AML-193 (cell line): ENCODE measurements around the gene DSTYK.
A peak's percentile ranks its signal among the peaks of the same experiment; 100 is the strongest.

ENCODE experiments used
- DNase-seq, 2 experiments: peaks; one replicate each; lab custom pipeline; 2025; lab: John Stamatoyannopoulos, UW

Gene DSTYK

DNA sequence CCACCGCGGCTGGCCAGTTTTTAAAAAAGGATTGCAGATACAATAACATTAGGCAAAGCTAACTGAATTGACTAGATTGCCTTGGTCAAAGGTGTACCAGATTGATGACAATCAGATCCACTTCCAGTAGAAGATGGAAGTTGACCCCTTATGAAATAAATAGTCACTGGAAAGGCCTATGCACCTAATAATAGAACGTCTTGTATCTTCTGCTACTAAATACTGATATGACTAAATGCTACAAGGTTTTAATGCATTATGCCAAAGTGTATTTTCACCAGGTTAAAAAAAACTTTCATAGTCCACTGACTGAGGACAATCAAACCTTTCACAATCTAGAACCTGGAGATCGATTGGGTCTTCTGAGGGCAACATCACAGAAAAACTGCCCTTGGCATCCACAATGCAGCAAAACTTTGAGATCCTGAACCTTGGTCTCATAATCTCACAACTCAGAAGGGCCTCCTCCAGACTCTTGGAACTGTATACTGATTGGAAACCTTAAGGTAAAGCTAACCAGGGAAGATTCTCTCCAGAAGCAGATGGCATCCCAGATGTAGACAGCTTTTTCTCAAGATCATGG is 82.0 kb downstream of the DSTYK start:
- no peak for DNase-seq

DNA sequence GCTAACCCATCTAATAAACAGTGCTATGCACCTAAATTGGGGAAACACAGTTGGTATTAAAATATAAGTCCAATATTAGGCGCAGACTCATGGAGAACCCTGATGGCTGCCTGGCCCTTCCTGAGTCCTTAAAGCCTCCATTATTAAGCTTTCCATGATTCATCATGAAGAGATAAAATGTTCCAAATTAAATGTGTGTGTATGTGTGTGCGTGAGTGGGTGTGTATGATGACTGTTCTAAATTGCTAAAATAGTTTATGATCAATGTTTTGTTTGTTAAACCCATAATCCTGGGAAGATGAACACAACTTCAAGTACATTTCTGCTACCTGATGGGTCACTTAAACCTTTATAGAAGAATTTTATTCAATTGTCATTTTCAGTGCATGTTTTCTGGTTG is 83.5 kb downstream of the DSTYK start:
- no peak for DNase-seq

DNA sequence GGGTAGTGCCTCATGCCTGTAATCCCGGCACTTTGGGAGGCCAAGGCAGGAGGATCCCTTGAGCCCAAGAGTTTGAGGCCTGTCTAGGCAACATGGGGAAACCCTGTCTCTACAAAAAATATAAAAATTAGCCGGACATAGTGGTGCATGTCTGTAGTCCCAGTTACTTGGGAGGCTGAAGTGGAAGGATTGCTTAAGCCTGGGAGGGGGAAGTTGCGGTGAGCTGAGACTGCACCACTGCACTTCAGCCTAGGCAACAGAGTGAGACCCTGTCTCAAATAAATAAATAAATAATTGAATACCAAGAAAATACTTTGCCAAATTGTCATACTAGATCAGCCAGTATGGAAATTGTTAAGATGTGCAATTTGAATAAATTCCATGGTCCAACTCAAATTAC is 83.9 kb downstream of the DSTYK start:
- no peak for DNase-seq

DNA sequence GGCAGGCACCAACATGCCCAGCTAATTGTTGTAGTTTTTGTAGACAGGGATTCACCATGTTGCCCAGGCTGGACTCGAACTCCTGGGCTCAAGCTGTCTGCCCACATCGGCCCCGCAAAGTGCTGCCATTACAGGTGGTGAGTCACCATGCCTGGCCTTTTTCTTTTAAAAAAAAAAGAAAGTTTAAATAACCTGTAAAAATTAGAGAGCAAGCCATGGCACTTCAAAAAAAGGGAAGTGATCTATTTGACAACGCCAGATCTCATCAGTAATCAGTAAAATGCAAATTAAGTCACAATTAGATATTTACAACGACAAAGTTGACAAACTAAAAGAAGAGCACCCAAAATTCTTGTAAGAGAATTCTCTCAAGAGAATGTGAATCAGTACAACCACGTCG is 86.8 kb downstream of the DSTYK start:
- no peak for DNase-seq

DNA sequence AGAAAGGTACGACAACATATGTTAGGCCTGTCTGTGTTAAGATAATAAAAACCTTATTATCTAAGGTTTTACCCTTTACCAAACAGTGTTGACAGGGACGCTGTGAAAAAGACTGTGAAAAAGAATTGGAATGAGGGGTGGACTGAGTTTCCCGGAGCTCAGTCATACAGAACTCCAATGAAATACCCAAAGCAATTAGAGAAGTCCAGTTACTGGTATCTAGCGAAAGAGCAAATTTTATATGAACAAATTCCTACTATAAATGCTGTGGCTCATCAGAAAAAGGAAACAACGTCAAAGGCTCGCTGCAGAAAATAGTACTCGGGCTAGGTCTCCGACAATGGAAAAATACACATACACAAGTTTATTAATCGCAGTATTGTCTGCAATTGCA is 89.0 kb downstream of the DSTYK start:
- DNase-seq, result no peak

DNA sequence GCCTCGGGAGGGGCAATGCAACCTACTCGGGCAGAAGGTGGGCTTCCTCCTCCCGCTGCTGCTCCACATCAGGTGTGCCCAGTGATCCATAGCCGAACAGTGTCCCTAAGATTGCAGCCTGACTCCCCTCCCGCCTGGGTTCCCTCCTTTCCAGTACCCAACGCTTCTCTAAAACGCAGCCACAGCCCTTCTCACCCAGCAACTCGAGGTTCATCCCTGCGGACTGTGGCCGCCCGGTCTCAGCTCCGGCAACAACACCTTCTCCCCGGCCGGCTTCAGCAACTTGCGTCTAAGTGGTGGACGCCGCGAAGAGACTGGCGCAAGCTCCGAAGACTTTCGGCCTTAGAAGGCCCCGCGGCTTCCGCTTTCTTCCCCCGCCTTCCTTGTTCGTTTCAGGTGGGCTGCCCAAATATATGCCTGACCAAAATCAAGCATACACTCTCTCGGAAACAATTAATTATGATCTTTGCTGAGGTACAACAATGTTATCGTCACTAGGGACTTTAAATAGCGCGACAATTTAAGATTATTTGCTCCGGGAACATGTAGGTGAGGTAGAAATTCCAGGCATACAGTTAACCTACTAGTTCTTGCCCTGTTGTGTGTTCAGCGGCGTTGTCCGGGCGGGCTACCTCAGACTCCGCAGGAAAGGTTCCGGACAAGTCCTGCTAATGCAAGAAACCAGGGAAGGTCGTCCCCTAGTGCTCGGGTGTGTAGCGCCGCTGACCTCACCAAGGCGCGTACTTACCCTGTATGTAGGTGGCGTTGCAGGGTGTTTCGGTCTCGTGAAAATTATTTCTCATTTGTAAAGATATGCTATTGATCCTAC is 89.6 kb downstream of the DSTYK start, which contains the start of gene RBBP5:
Gene RBBP5 (minus strand): TSS at position 319 of the 829 bp plus-strand sequence. CDS start 105 bp downstream, at position 214.
- DNase-seq, result peak; percentile 95 to 97

DNA sequence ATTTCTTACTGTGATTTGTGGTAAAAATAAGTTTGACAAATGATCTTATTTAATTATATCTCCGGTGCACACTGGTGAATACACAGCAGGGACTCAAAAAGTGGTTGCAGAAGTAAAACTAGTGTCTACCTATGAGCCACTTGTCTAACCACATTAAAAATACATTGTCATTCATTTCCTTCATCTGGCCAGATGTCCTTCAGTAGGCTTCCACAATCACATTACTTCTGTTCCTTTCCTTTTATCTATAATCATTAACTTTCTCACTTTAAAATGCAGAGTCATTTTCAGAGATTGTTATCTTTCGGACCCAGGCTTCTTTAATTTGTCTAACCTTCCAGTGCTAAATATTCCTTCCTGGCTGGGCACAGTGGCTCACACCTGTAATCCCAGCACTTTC is 92.8 kb downstream of the DSTYK start:
- peak in 1 of 2 experiments; percentile 5 for DNase-seq

DNA sequence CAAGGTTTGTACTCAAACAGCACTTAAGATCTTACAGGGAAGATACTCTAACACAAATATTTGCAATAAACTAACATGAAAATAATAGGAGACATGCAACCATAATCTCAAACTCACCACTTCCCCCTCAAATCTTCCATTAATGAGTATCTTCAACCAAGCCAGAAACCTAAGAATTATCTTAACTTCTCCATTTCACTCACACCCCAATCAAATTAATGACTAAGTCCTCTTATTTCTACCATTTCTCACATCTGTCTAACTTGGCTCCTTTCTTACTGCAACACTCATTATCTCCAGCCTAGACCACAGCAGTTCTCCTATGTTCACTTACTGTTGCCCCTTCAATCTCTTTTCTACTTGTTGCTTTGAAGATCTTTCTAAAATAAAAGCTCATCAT is 100.1 kb downstream of the DSTYK start:
- DNase-seq, result no peak

DNA sequence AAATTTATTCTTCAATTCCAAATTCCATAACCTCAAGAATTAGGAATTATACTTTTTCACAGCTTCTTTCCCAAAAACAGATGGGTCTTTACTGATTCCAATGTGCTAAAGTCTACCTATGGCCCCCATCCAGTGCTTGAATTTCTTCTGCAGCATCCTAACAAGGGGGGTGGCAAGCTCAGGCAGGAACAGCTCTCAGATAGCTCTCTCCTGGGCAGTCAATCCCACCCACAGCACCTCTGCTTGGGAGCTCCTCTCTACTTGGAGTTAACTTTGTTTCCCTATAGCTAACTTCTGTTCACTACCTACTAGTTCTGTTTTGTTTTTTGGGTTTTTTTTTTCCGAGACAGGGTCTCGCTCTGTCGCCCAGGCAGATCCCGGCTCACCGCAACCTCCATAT is 101.8 kb downstream of the DSTYK start:
- DNase-seq, result no peak

DNA sequence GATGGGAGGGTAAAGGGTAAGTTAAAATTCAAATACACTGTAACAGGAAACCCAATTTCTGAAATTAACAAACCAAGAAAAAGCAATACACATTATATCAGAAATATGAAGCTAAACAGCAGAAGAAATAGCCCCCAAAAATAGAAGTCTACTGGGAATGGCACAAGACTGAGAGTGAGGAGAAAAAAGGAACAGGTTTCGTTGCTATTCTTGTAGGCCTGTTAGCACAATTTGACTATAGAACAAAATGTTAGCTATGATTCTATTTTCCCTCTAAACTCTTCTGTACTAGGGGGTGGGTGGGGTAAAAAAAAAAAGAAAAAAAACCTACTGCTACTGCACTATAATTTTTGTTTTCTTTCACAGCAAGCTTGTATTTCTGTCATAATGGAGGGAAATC is 102.2 kb downstream of the DSTYK start:
- no peak for DNase-seq

DNA sequence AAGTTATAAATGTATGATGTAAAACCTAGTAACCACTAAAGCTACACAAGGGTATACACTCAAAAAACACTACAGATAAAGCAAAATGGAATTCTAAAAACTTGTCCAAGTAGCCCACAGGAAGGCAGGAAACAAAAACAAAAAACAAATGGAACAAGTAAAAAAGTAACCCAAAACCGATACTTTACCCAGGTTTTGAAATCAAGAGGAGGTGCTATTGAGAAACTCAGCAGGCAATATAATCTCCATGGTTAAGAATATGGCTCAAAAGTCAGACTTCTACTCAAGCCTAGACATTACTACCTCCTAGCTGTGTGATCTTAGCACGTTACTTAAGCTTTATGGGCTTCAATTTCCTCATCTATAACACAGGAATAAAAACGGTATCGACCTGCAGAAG is 103.0 kb downstream of the DSTYK start:
- DNase-seq, result no peak

DNA sequence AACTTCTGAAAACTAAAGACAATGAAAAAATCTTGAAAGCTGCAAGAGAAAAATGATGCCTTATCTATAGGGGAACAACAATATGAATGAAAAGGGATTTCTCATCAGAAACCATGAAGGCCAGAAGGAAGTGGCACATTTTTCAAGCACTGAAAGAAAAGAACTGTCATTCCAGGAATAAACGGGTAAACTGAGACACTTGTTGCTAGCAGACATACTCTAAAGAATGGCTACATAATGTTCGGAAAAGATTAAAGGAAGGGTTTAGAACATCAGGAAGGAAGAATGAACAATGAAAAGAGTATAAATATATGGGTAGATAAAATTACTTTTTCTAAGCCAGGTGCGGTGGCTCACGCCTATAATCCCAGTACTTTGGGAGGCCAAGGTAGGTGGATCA is 104.2 kb downstream of the DSTYK start:
- DNase-seq, result no peak

DNA sequence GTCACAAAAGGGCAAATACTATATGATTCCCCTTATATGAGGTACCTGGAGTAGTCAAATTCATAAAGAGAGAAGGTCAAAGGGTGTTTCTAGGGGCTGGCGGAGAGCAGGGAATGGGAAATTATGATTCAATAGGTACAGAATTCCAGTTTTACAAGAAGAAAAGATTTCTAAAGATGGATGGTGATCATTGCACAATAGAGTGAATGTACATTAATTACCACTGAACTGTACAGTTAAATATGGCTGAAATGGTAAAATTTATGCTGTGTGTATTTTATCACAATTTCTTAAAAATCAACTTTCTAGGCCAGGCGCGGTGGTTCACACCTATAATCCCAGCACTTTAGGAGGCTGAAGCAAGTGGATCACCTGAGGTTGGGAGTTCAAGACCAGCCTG is 109.1 kb downstream of the DSTYK start:
- DNase-seq, result no peak

DNA sequence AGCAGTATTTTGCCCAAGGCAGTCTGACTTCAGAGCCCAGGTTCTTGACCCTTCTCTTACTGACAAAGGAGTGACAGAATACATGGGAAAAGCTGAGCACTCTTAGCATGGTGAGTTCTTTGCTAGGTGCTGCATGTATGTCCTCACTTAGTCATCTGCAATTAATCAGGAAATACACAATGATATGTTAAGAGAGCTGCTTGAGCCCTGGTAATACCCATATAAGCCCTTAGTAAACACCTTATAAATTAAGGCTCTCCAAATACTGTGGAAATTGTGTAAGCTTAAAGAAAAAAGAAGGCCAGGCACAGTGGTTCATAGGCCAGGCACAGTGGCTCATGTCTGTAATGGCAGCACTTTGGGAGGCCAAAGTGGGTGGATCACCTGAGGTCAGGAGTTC is 113.3 kb downstream of the DSTYK start:
- DNase-seq, result no peak

DNA sequence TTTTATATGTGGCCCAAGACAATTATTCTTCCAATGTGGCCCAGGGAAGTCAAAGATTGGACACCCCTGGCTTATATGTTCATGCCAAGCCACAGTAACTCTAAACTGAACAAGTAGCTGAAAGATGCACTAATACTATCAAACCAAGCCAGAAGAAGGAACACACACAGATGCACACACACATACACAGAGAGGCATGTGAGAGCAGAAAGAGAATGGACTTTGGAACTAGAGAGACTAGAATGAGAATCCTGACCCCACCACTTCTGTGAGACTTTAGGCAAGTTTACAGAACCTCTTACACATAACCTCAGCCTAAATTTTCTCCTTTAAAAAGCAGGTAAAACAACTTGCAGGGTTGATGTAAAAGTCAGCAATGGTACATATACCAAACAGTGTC is 116.1 kb downstream of the DSTYK start:
- no peak for DNase-seq
